Myocyte (in vitro differentiated cells): ENCODE results near the gene EMX1. TPM values are rescaled to one million over a fixed set of nuclear protein-coding genes. Genes with fewer than 3 reads are reported as not detected.
"Not testable (repeated sequence)": the region's sequence is repeated elsewhere in the genome, so short reads cannot be mapped to it uniquely, and the experiment has no call there.

Experiments
- DNase-seq: peaks from one replicate; pipeline ENCODE4 v3.0.0-alpha.2; 2012; ENCODE audit warnings: low read depth
- total RNA-seq: library from RNA; depleted of rRNA; stranded (reverse); fragments of >200 nt; gene quantifications from 2 replicates; pipeline ENCODE4 v1.2.3, GENCODE V29; 2014

Gene EMX1
- total RNA-seq, 1 donor from 2014 or later, result not detected

DNA sequence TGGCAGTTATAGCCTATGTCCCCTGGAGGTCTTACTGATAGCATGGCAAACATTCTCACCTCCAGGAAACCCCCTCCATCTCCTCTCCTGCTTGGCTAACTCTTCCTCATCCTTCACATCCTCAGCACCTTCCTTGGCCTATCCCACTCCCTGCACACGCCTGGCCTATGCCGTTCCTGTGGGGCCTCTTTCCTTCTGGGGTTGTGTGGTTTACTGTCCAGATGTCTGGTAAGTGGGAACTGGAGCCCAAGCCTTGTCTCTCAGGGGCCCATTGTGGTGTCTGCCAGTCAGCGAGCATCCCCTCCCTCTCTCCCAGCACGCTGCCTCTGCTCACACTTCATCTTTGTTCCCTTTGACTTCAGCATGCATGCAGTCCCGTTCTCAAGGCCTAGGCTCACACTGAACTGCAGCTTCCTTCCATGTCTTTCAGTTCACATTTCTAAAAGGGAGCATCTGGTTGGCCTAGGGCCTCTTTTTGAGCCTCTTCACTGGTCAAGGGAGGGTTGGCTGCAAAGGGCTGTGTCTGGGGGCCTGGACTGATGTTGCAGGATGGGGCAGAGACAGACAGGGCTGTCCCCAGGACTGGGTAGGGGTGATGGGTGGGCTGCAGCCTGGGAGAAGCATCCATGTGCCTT lies 17.0 kb upstream of the EMX1 start:
- DNase-seq, result no peak

DNA sequence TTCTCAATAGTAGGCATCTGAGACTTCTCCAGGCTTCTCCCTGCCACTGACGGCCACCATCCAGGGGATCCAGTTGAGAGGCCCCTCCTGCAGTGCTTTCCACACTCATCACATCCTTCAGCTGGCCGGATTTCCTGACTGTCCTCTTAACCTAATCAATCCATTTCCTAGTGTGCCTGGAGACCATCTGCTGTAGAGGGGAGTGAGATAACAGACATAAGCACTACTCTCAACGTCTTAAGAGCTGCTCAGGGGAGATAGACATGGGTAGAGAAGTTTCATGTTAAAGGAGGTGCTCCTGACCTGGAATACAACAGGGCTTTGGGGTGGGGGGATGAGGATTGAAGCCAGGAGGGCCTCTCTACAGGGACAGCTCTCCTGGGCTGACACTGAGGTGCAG lies 15.9 kb upstream of the EMX1 start:
- DNase-seq, result no peak

DNA sequence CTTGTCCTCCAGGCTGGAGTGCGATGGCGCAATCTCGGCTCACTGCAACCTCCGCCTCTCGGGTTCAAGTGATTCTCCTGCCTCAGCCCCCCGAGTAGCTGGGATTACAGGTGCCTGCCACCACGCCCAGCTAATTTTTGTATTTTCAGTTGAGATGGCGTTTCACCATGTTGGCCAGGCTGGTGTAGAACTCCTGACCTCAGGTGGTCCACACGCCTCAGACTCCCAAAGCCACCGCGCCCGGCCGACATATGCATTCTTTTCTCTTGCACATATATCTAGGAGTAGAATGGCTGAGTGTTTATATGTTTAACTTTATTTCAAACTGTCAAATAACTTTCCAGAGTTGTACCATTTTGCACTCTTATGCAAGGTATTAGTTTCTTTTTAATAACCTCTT lies 9.9 kb upstream of the EMX1 start:
- DNase-seq, result not testable (repeated sequence)

DNA sequence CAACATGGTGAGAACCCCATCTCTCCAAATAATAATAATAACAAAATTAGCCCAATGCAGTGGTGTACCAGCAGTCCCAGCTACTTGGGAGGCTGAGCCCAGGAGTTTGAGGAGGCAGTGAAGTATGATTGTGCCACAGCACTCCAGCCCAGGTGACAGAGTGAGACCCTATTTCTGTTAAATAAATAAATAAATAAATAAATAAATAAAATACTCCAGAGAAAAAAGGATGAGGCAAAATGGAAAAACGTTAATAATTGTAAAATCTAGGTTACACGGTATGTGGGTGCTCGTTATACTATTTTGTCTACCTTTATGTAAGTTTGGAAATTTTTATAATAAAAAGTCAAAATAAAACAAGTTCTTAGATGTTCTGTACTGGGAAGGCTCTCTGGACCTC lies 8.6 kb upstream of the EMX1 start:
- DNase-seq, result no peak

DNA sequence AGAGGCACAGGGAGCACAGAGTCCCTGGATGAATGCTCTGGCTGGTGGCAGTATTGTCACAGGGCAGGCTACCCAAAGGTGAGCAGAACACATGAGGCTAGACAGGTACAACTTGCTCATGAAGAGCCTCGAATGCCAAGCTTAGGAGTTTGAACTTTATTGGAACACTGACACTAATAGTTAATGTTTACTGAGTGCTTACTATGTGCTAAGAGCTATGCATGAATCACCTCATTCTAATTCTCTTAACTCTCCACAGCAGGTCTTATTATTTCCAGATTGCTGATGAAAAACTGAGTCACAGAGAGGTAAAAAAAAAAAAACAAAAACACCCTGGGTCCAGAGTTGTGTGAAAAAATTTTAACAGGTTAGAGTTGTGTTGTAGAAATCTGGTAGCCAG lies 6.1 kb upstream of the EMX1 start:
- DNase-seq, result no peak

DNA sequence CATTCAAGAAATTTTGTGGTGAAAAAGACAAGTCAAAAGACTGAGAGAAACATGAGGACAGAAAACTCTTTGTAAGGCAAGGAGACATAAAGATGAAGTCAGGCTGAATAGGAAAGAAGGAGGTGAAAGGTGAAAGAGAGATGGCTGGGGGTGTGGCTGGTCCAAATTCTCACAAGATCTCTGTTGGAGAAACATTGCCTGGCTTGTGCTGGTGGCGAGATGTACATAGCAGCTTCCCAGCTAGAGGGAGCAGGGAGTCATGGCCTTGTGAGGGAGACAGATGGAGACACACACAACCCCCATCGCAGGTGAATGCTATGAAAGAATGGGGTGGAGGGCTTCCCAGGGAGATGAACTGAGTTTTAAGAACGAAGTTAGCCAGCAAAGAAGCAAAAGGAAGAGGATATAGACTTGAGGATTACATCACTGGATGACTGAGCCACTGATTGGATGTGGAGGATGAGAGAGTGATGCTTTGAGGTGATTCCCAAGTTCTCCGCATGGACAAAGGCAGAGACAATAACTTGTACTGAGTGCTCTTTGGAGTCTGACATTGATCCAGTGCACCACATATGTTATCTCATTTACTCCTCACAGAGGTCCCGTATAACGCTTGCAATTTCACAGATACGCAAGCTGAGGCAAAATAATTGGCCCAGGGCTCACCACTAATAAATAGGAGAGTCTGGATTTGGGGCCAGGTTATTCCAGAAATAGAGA lies 3.7 kb upstream of the EMX1 start:
- no peak for DNase-seq

DNA sequence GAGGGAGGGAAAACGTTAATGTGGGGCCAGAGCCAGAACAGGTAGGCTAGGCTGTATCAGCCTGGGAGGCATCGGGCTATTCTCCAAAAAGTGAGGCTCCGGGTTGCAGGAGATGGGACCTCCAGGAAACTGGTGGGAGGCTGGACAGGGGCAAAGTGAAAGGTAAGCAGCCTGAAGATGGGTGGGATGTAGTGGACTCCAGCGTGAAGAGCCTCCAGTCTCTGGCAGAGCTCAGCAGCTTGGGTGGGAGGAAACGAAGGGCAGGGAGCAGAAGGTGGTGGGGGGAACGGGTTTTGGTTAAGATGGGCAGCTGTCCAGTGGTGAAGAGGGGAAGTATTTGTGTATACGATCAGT lies 3.1 kb upstream of the EMX1 start:
- DNase-seq, result no peak

DNA sequence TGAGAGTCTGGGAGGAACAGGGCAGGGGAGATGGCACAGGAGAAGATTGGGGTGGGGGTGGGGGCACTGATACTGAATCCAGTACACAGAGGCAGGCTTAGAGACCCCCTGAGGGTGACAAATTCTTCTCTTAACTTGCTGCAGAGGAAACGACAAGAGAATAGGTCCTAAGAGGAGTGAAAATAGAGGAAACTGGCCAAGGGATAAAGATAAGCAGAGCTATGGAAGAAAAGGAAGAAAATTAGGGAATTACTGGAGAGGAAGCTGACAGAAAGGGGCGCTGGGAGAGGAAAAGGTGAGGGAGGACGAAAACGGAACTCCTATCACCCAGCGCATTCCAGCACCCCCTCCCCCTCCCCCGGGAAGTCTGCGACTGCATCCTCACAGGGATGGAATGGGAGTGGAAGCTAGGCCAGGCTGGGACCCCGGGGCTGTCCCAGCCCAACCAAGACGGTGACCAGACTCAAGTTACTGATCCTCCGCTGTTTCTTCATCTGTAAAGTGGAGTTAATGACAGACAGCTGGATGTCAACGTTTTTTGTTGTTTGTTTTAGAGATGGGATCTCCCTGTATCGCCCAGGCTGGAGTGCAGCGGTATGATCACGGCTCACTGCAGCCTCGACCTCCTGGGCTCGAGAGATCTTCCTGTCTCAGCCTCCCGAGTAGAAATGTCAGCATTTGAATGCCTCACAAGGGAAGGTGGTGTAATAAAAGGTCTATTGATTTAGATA lies 2.6 kb upstream of the EMX1 start:
- no peak for DNase-seq

DNA sequence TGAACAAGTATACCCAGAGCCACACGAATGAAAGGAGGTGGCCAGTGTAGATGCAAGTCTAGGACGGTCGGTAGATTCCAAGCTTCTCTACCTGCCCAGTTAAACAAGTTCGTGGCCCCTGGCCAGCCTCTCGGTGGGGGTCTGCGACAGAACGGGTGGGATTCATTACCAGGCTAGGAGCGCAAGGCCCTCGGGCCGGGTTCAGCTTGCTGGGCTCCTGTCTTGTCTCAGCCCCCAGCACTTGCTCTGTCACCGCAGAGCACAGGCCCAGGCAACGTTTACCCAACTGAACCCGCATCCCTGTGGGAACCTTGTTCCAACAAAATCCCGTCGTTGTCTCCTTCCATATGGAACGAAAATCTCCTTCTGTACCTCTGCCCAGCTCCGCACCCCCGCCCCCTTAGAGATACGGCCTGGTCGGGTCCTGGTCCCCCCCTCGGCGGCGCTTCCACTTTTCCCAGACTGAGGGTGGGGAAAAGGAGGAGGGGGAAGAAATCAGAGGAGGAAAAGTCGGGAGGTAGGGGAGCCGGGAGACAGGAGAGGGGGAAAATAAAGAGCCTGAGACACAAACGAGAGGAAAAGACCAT lies 1.9 kb upstream of the EMX1 start:
- DNase-seq, result no peak

DNA sequence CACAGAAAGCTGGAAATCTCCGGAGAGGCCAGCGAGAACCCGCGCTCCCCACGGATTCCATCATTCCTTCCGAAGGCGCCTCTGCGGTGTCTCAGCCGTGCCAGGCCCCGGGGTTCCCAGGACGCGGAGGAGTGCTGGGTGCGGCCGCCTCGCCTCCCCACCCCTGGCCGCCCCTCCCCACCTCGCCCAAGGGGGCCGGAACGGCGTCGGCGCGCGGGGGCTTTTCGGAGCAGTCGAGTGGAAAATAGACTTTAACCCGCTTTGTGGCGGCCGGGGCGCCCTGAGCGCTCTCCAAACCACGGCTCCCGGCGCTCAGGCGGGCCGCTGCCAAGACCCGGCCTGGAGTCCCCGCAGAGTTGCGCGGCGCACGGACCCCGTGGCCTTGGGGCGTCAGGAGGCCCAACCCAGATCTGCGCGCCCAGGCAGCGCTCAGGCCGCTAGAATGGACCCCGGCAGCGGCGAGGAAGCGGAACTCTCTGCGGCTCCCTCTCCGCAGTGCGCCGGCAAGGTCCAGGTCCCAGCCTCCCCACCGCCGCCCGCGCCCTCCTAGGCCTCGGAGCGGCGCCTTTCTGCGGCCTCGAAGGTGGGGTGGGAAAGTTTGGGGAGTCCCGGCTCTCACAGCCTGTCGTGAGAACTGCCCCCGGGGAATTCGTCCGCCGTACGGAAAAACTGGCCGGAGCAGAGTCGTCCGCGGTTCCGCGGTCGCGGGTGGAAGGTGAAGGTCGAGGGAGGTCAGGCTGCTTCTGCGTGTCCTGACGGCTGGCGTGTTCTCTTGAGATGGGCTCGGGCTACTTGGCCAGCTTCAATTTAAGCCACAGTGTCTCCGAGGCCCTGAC lies 1.2 kb upstream of the EMX1 start:
- no peak for DNase-seq

DNA sequence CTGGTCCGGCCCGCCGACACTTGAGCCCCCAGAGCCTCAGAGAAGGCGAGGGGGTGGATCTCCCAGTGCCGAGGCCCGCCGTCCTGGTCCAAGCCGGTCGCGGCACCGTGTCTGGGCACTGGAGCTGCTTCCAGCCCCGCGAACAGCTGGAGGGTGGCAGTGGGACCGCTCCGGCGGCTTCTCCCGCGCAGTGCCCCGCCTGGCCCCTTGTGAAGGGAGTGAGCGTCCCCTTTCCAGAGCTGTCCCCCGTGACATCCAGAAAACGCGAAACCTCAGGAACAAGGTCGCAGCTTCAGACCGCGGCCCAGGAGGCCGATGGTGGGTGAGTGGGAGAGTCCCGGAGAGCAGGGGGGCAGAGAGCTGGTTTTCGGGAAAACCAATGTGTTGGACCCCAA lies 579 bp upstream of the EMX1 start:
- DNase-seq, result no peak

DNA sequence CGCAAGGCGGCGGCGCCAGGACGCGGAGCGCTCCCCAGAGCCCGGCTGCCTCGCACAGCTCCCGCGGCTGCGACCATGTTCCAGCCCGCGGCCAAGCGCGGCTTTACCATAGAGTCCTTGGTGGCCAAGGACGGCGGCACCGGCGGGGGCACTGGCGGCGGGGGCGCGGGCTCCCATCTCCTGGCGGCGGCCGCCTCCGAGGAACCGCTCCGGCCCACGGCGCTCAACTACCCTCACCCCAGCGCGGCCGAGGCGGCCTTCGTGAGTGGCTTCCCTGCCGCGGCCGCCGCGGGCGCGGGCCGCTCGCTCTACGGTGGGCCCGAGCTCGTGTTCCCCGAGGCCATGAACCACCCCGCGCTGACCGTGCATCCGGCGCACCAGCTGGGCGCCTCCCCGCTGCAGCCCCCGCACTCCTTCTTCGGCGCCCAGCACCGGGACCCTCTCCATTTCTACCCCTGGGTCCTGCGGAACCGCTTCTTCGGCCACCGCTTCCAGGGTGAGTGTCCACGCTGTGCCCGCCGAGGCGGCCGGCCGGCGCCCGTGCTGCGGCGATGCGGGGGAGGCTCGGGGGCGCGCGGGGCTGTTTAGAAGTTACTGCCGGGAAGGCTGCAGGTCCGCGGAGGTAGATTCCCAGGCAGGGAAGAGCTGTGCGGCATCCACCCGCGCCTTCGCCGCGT lies 696 bp downstream of the EMX1 start:
- no peak for DNase-seq

DNA sequence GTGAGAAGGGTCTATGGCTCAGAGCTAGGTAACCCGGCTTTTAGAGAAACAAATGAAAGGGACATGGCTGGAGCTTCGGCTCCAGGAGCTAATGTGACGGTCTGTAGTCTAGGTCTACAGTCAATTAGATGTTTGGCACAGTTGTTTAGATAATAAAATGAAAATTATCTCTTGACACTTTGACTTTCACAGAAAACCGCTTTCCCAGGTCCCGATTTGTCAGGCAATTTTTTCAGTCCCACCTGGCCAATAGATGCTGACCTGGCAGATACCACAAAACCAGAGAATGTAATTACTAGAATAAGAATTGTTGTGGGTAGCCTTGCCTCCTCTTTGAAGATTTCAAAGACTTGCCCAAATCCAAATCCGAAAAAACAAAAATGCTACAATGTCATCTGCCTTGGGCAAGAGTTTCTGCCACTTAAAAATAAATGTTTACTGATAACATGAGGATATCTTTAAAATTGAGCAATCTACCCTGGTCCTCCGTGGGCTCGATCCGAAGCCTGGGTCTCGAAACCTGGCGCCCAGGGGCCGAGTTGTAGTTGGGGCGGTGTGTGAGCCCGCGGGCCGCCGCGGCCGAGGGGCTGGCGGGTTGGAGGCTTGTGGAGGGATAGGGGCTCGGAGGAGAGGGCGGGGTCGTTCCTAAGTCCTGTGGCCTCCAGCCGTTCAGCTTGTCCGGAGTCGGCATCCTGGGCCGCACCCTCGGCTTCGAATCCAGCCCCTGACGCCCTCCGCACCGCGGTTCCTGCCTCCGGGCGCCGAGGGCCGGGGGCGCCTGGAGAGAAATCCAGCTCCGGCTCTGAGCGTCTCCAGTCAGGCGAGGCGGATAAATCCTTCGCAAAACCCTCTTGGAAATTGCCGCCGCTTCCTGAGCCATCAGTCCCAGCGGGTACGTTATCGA lies 2.3 kb downstream of the EMX1 start:
- DNase-seq, result no peak

DNA sequence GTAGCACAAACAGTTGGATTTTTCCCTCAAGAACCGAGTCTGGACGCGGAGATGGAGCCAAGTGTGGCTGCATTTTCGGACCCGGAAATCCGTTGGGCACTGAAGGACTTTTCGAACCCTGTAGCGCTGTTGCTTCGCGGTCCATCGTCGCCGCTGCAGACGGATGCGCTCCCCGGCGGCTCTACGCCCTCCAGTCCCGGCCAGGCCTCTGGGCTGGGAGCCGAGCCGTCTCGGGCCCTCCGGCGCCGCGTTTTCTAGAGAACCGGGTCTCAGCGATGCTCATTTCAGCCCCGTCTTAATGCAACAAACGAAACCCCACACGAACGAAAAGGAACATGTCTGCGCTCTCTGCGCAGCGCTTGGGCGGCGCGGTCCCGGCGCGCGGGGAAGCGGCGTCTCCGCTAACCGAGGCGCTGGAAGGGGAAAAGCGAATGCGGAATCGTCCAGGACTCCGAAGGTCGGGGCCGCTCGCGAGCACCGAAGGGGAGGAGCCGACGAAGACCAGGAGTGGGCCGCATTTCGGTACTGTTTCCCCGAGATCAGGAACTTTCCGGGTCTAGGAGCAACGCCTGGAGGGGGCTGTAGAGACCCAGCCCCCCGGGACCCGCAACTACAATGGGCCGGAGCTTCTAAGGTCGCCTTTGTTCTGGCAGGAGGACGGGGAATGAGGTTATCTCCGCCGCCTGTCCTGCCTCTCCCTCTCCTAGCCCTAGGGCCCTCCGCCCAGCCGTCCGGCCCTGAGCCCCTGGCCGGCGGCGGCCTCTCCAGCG lies 3.2 kb downstream of the EMX1 start:
- peak; percentile 17 for DNase-seq

DNA sequence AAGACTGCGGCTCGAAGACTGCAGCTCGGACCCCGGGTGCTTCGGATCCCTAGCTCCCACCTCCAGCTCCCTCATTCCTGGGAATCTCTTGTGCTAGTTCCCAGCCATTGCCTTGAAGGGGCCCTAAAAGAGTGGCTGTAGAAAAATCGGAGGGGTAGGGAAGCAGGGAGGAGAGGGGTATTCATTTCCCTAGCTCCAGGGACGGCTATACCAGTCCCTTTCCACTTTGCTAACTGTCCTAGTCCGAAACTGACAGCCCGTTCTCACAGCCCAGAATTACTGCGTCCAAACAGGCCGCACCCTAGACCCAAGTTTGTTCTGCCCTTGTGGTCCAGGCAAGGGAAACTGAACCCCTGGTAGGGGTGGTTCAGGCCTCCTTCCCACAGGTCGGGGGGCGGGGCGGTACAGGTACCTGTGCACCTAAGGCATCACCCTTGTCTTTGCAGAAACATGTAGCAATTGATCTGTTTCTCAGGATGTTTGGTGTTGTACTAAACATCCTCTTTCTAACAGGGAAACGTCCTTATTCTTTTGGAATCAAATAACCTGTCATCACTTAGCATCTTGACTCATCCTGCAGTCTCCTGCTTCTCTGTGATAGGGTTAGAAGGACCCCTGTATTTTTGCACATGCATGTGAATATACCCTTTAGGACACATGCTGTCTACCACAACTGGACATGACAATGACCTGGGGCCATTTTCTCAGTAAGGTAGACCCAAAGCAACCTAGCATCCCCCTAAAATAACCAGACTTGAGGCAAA lies 4.0 kb downstream of the EMX1 start:
- DNase-seq, result no peak

DNA sequence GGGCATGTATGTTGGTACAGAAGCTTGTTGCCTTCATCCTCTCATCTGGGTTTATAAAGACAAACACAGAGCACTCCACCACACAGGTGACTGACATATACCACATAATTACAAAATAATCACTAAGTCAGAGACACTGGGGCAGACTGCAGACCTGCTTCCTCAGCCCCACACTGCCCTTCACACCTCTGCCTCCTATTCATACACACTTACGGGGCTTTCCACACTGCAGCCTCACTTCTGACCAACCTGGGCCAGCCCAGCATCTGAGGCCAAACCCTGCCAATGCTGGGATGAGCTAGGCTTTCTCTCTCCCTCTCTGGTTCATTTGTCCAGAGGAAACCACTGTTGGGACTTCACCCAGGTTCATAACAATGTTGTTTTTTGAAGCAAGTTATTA lies 4.5 kb downstream of the EMX1 start:
- DNase-seq, result no peak

DNA sequence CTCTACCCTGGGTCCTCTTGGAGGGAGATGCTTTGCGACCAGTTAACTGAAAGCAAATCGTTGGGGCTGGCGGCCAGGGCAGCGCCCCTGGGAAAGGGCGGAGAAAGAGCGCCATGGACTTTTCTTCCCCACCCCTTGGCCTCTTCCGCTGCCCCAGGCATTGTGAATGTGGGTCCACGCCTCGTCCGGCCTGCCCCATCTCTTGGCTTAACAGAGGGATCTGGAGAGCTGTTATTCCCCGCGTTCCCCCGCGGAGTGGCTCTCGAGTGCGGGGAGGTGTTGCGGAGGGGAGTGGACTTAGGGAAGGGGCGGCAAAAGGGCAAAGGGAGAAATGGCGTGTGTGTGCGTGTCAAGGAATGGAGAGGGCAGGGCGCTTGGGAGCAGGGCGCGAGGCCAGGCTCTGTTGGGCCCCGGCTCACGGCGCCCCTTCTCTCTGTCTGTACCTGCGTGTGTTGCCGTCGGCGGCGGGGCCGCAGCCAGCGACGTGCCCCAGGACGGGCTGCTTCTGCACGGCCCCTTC lies 6.6 kb downstream of the EMX1 start:
- no peak for DNase-seq
